GM12891 (cell line): Measurements from ENCODE around the gene HOMER1.

ENCODE experiments used
- DNase-seq: peaks from one replicate; pipeline ENCODE4 v3.0.0; 2011; ENCODE audit warnings: low spot score; ENCODE audit not compliant: insufficient read length
- FAIRE-seq: peaks from 2 replicates; lab custom pipeline; 2011; peaks lifted over from hg19 to GRCh38; lab: Jason Lieb, UNC
- PAX5 ChIP-seq: IDR thresholded peaks from 2 replicates; pipeline ENCODE4 v1.6.1; 2011; ENCODE audit warnings: low read length, moderate library complexity, mild to moderate bottlenecking; ENCODE audit not compliant: insufficient read depth, severe bottlenecking
- POLR2A ChIP-seq: IDR thresholded peaks from 2 replicates; pipeline ENCODE4 v1.6.1; 2011; ENCODE audit warnings: low read depth, low read length, control low read depth
- POLR2AphosphoS5 ChIP-seq: IDR thresholded peaks from 2 replicates; pipeline ENCODE4 v1.6.1; 2011; ENCODE audit warnings: low read depth, low read length, control low read depth
- POU2F2 ChIP-seq: IDR thresholded peaks from 2 replicates; pipeline ENCODE4 v1.6.1; 2011; ENCODE audit warnings: low read depth, mild to moderate bottlenecking, control low read depth, low read length, moderate library complexity
- SPI1 ChIP-seq: IDR thresholded peaks from 2 replicates; pipeline ENCODE4 v1.6.1; 2011; ENCODE audit warnings: low read depth, low read length, control low read depth
- TAF1 ChIP-seq: IDR thresholded peaks from 2 replicates; pipeline ENCODE4 v1.6.1; 2011; ENCODE audit warnings: low read depth, low read length, control low read depth

The HOMER1 gene

GRCh38 chr5:79474367-79475151 is 39.4 kb downstream of the HOMER1 start:
- peak; percentile 71 for FAIRE-seq
- no peak for DNase-seq
- TF ChIP-seq POU2F2 (no peak), SPI1 (no peak), TAF1 (no peak), POLR2A (no peak), POLR2AphosphoS5 (no peak), PAX5 (no peak)

- no peak for DNase-seq
- TF ChIP-seq POLR2A: no peak
- no peak for TF ChIP-seq SPI1
- no peak for TF ChIP-seq POLR2AphosphoS5
- TF ChIP-seq PAX5: no peak
- TF ChIP-seq POU2F2: no peak
- TF ChIP-seq TAF1: no peak
- peak; percentile 50 for FAIRE-seq
Observed at GRCh38 chr5:79471556-79471955, 42.4 kb downstream of the HOMER1 start.

- DNase-seq: peak; percentile 15
- TF ChIP-seq PAX5 (no peak), SPI1 (no peak), TAF1 (no peak), POLR2AphosphoS5 (no peak), POU2F2 (no peak), POLR2A (no peak)
- peak; percentile 81 for FAIRE-seq
Observed at GRCh38 chr5:79464695-79465332, 49.1 kb downstream of the HOMER1 start.

GRCh38 chr5:79464278-79464677 is 49.7 kb downstream of the HOMER1 start:
- no peak for FAIRE-seq
- no peak for TF ChIP-seq POLR2AphosphoS5
- TF ChIP-seq PAX5: no peak
- TF ChIP-seq TAF1: no peak
- TF ChIP-seq SPI1: no peak
- TF ChIP-seq POU2F2: no peak
- no peak for TF ChIP-seq POLR2A
- DNase-seq: no peak

- FAIRE-seq (peak; percentile 13), DNase-seq (no peak)
- no peak for TF ChIP-seq PAX5
- TF ChIP-seq POU2F2: no peak
- no peak for TF ChIP-seq POLR2A
- no peak for TF ChIP-seq TAF1
- TF ChIP-seq SPI1: no peak
- TF ChIP-seq POLR2AphosphoS5: no peak
Observed at GRCh38 chr5:79459626-79460025, 54.3 kb downstream of the HOMER1 start.

GRCh38 chr5:79456890-79457583 is 56.9 kb downstream of the HOMER1 start:
- peak; percentile 94 for FAIRE-seq
- no peak for DNase-seq

GRCh38 chr5:79456400-79456799 is 57.5 kb downstream of the HOMER1 start:
- FAIRE-seq: peak; percentile 33
- DNase-seq: no peak
- no peak for TF ChIP-seq TAF1
- TF ChIP-seq POLR2AphosphoS5: no peak
- no peak for TF ChIP-seq SPI1
- TF ChIP-seq POU2F2: no peak

More at GRCh38 chr5:79456890-79457583, 56.9 kb downstream of the HOMER1 start:
- TF ChIP-seq SPI1 (0 out of 2 replicates have a peak, but pooled peaks have one; percentile 35), POLR2AphosphoS5 (no peak)

GRCh38 chr5:79454043-79454442 is 59.9 kb downstream of the HOMER1 start:
- no peak for FAIRE-seq
- DNase-seq: no peak
- TF ChIP-seq TAF1: no peak
- TF ChIP-seq SPI1: no peak
- TF ChIP-seq POLR2AphosphoS5: no peak
- no peak for TF ChIP-seq POLR2A
- TF ChIP-seq PAX5: no peak
- TF ChIP-seq POU2F2: no peak

- FAIRE-seq (peak; percentile 33), DNase-seq (no peak)
- no peak for TF ChIP-seq TAF1
- TF ChIP-seq POLR2A: no peak
- no peak for TF ChIP-seq PAX5
- TF ChIP-seq POU2F2: no peak
- TF ChIP-seq SPI1: no peak
- TF ChIP-seq POLR2AphosphoS5: no peak
Observed at GRCh38 chr5:79448336-79448735, 65.6 kb downstream of the HOMER1 start.

- no peak for DNase-seq
- no peak for FAIRE-seq
Observed at GRCh38 chr5:79436821-79437220, 77.1 kb downstream of the HOMER1 start.

More at GRCh38 chr5:79436821-79437220, 77.1 kb downstream of the HOMER1 start:
- TF ChIP-seq POLR2AphosphoS5 (no peak), POLR2A (no peak), POU2F2 (no peak), SPI1 (no peak), TAF1 (no peak), PAX5 (no peak)
